Measurements from ENCODE around the gene AFF3.

The AFF3 gene

DNA sequence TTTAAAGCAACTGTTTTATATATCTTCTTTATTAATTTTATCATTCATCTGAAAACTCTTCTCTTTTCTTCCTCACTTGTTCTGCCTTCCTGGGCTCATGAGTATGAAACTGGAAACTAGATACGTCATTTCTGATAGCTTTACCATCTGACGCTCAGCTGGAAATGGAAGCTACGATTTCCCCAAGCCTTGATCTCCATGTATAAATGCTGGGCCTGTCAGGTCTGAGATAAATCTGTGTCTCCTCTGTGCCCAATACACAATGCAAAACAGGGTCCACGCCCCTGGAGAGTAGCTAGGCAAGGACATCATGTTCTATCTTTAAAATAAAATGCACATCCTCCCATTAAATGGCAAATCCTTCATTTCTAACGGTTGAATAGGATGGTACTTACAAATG lies 238.4 kb downstream of the AFF3 start:
- WGBS = 97% methylated on average over 3 of the region's 5 CpGs
- Histone ChIP-seq H3K9ac (ENCODE audit: low read length) (no peak overlapping the region), H3K23ac (ENCODE audit: low read length in 2 of 2) (no peak overlapping the region), H3K27me3 (ENCODE audit: control insufficient read depth in 1 of 2, insufficient read depth in 1 of 2, low read length in 2 of 2) (peaks cover 0 to 29% of the 10 kb centered on the region in 2 experiments), H4K91ac (ENCODE audit: low read length) (no peak overlapping the region), H3K4me3 (ENCODE audit: insufficient read depth in 1 of 2, low read depth in 1 of 2, low read length in 2 of 2) (no peak overlapping the region), H3K79me1 (replicated peaks; ENCODE audit: low read length, poor library complexity, severe bottlenecking) (peaks cover 38% of the 10 kb centered on the region), H2BK12ac (ENCODE audit: low read length in 2 of 2) (no peak overlapping the region), H2BK120ac (ENCODE audit: low read depth, low read length) (no peak overlapping the region), H3K4me1 (ENCODE audit: control insufficient read depth, insufficient read depth, low read depth, low read length) (no peaks in the 10 kb centered on the region), H3K4me2 (ENCODE audit: low read length, poor library complexity, severe bottlenecking) (no peak overlapping the region), H3K27ac (ENCODE audit: low read length, poor library complexity, severe bottlenecking) (no peak overlapping the region), H3K4ac (ENCODE audit: low read depth in 1 of 2, low read length in 2 of 2) (no peak overlapping the region), H2BK5ac (ENCODE audit: low read depth, low read length, poor library complexity, severe bottlenecking) (no peak overlapping the region), H2BK15ac (ENCODE audit: low read depth, poor library complexity, severe bottlenecking) (no peak overlapping the region), H2AFZ (ENCODE audit: low read depth, low read length) (no peak overlapping the region), H2AK5ac (ENCODE audit: low read length, severe bottlenecking) (no peak overlapping the region), H3K14ac (ENCODE audit: low read length in 2 of 2) (no peak overlapping the region), H3K9me3 (ENCODE audit: control insufficient read depth, low read length) (no peaks in the 10 kb centered on the region), H3K36me3 (ENCODE audit: control insufficient read depth in 1 of 2, insufficient read depth in 2 of 2, low read depth in 1 of 2, low read length in 2 of 2) (peaks cover 0 to 11% of the 10 kb centered on the region in 2 experiments), H3K18ac (ENCODE audit: low read depth in 1 of 2, low read length in 2 of 2) (no peak overlapping the region), H4K8ac (ENCODE audit: low read length) (no peak overlapping the region)
- no peak for DNase-seq

DNA sequence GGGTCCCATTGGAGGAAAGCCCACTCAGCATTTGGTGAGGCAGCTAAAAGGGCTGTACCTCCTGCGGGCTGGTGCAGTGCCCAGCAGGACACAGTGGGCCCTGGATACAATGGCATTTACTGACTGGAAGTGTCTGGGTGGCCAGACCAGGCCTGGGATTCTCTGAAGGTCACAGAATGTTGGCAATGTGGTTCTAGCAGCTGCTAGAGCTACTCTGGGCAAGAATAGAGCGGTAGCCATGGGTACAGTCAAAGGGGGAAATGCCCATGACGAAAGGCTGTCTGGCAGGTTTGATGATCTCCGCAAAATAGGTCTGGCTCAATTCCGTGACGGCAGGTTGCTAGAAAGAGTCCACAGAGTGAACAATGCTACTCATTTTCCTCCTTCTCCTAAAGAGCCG lies 241.8 kb downstream of the AFF3 start:
- Histone ChIP-seq H3K9ac (ENCODE audit: low read length) (no peak overlapping the region), H3K18ac (ENCODE audit: low read depth in 1 of 2, low read length in 2 of 2) (no peak overlapping the region), H2BK12ac (ENCODE audit: low read length in 2 of 2) (no peak overlapping the region), H2BK5ac (ENCODE audit: low read depth, low read length, poor library complexity, severe bottlenecking) (no peak overlapping the region), H2AFZ (ENCODE audit: low read depth, low read length) (no peak overlapping the region), H2AK5ac (ENCODE audit: low read length, severe bottlenecking) (no peak overlapping the region), H3K36me3 (ENCODE audit: control insufficient read depth in 1 of 2, insufficient read depth in 2 of 2, low read depth in 1 of 2, low read length in 2 of 2) (peaks cover 0 to 18% of the 10 kb centered on the region in 2 experiments), H3K14ac (ENCODE audit: low read length in 2 of 2) (no peak overlapping the region), H2BK15ac (ENCODE audit: low read depth, poor library complexity, severe bottlenecking) (no peak overlapping the region), H3K4me2 (ENCODE audit: low read length, poor library complexity, severe bottlenecking) (no peak overlapping the region), H4K91ac (ENCODE audit: low read length) (no peak overlapping the region), H3K27me3 (ENCODE audit: control insufficient read depth in 1 of 2, insufficient read depth in 1 of 2, low read length in 2 of 2) (peaks cover 0 to 26% of the 10 kb centered on the region in 2 experiments), H2BK120ac (ENCODE audit: low read depth, low read length) (no peak overlapping the region), H3K79me1 (replicated peaks; ENCODE audit: low read length, poor library complexity, severe bottlenecking) (peaks cover 41% of the 10 kb centered on the region), H3K9me3 (ENCODE audit: control insufficient read depth, low read length) (no peaks in the 10 kb centered on the region), H4K8ac (ENCODE audit: low read length) (no peak overlapping the region), H3K4me1 (ENCODE audit: control insufficient read depth, insufficient read depth, low read depth, low read length) (peaks cover 3% of the 10 kb centered on the region), H3K23ac (ENCODE audit: low read length in 2 of 2) (peak overlapping the region in 1 of 2 experiments; percentile 29), H3K27ac (ENCODE audit: low read length, poor library complexity, severe bottlenecking) (no peak overlapping the region), H3K4ac (ENCODE audit: low read depth in 1 of 2, low read length in 2 of 2) (no peak overlapping the region), H3K4me3 (ENCODE audit: insufficient read depth in 1 of 2, low read depth in 1 of 2, low read length in 2 of 2) (no peak overlapping the region)
- 96% methylated on average over 7 of the region's 7 CpGs for WGBS
- no peak for DNase-seq

DNA sequence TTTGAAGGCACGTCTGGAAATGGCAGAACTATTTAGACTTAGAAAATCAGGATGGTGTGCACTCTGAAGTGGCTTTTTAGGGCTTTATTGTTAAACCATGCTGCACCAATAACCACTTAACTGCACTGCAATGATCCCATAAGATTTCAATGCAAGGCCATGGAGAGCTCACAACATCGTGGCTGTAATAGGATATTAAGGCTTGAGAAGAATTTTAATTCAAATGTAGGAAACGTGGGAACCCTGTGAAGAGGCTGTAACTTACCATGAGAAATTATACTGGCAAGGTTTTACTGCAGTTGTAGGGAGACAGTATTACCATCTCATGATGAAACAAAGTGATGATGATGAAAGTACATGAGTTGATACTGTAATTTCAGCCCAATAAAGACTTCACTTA lies 242.5 kb downstream of the AFF3 start:
- Histone ChIP-seq H3K18ac (ENCODE audit: low read depth in 1 of 2, low read length in 2 of 2) (no peak overlapping the region), H3K4me3 (ENCODE audit: insufficient read depth in 1 of 2, low read depth in 1 of 2, low read length in 2 of 2) (no peak overlapping the region), H3K4ac (ENCODE audit: low read depth in 1 of 2, low read length in 2 of 2) (no peak overlapping the region), H4K91ac (ENCODE audit: low read length) (no peak overlapping the region), H3K14ac (ENCODE audit: low read length in 2 of 2) (no peak overlapping the region), H3K27me3 (ENCODE audit: control insufficient read depth in 1 of 2, insufficient read depth in 1 of 2, low read length in 2 of 2) (peaks cover 0 to 25% of the 10 kb centered on the region in 2 experiments), H2AFZ (ENCODE audit: low read depth, low read length) (no peak overlapping the region), H2AK5ac (ENCODE audit: low read length, severe bottlenecking) (no peak overlapping the region), H2BK15ac (ENCODE audit: low read depth, poor library complexity, severe bottlenecking) (no peak overlapping the region), H3K9me3 (ENCODE audit: control insufficient read depth, low read length) (no peaks in the 10 kb centered on the region), H3K36me3 (ENCODE audit: control insufficient read depth in 1 of 2, insufficient read depth in 2 of 2, low read depth in 1 of 2, low read length in 2 of 2) (peaks cover 0 to 15% of the 10 kb centered on the region in 2 experiments), H2BK12ac (ENCODE audit: low read length in 2 of 2) (no peak overlapping the region), H2BK120ac (ENCODE audit: low read depth, low read length) (no peak overlapping the region), H2BK5ac (ENCODE audit: low read depth, low read length, poor library complexity, severe bottlenecking) (no peak overlapping the region), H3K4me2 (ENCODE audit: low read length, poor library complexity, severe bottlenecking) (no peak overlapping the region), H3K23ac (ENCODE audit: low read length in 2 of 2) (no peak overlapping the region), H3K27ac (ENCODE audit: low read length, poor library complexity, severe bottlenecking) (no peak overlapping the region), H3K4me1 (ENCODE audit: control insufficient read depth, insufficient read depth, low read depth, low read length) (peaks cover 3% of the 10 kb centered on the region), H3K9ac (ENCODE audit: low read length) (no peak overlapping the region), H3K79me1 (replicated peaks; ENCODE audit: low read length, poor library complexity, severe bottlenecking) (peaks cover 41% of the 10 kb centered on the region), H4K8ac (ENCODE audit: low read length) (no peak overlapping the region)
- WGBS = 80% methylated on average over 3 of the region's 3 CpGs
- DNase-seq = no peak

DNA sequence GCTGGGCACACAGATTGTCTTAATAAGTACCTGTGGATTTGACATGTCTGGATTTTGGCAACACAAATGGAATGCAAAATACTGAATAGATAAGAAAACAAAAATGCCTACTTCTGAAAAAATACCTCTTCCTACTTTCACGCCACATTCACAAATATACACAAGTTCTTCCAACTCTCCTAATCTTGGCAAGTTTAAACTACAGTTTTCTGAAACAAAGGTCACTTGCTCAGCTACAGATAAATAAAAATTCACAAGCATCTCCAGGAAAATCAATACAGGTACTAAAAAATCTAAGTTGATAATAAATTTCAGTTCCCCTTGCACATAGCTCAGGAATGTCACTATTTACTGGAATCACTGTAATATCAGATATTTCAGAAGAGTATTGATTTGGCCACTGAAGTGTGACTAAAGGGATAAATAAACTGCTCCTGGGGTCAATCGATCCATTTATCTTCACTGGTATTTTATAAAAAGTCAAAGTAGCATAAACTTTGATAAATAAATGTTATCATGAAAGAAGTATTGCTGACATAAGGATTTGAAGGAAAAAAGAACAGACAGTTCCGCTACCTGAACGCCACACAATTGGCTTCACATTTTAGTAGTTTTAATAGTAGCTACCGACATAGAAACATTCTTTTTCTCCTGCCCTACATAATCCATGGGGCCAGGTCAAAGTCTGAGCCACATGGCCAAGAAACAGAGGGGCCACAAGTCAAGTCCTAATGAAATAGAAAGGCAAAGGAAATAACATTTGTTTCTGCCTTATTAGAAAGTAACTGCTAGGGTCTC lies 243.1 kb downstream of the AFF3 start:
- Histone ChIP-seq H2BK12ac (ENCODE audit: low read length in 2 of 2) (no peak overlapping the region), H3K18ac (ENCODE audit: low read depth in 1 of 2, low read length in 2 of 2) (no peak overlapping the region), H4K91ac (ENCODE audit: low read length) (no peak overlapping the region), H3K27me3 (ENCODE audit: control insufficient read depth in 1 of 2, insufficient read depth in 1 of 2, low read length in 2 of 2) (peaks cover 0 to 22% of the 10 kb centered on the region in 2 experiments), H2AK5ac (ENCODE audit: low read length, severe bottlenecking) (no peak overlapping the region), H3K23ac (ENCODE audit: low read length in 2 of 2) (no peak overlapping the region), H3K14ac (ENCODE audit: low read length in 2 of 2) (no peak overlapping the region), H4K8ac (ENCODE audit: low read length) (no peak overlapping the region), H3K79me1 (replicated peaks; ENCODE audit: low read length, poor library complexity, severe bottlenecking) (peaks cover 37% of the 10 kb centered on the region), H2AFZ (ENCODE audit: low read depth, low read length) (no peak overlapping the region), H2BK120ac (ENCODE audit: low read depth, low read length) (no peak overlapping the region), H3K9me3 (ENCODE audit: control insufficient read depth, low read length) (no peaks in the 10 kb centered on the region), H2BK5ac (ENCODE audit: low read depth, low read length, poor library complexity, severe bottlenecking) (no peak overlapping the region), H3K27ac (ENCODE audit: low read length, poor library complexity, severe bottlenecking) (no peak overlapping the region), H3K4me2 (ENCODE audit: low read length, poor library complexity, severe bottlenecking) (no peak overlapping the region), H3K36me3 (ENCODE audit: control insufficient read depth in 1 of 2, insufficient read depth in 2 of 2, low read depth in 1 of 2, low read length in 2 of 2) (peaks cover 0 to 13% of the 10 kb centered on the region in 2 experiments), H3K9ac (ENCODE audit: low read length) (no peak overlapping the region), H2BK15ac (ENCODE audit: low read depth, poor library complexity, severe bottlenecking) (no peak overlapping the region), H3K4ac (ENCODE audit: low read depth in 1 of 2, low read length in 2 of 2) (no peak overlapping the region), H3K4me3 (ENCODE audit: insufficient read depth in 1 of 2, low read depth in 1 of 2, low read length in 2 of 2) (no peak overlapping the region), H3K4me1 (ENCODE audit: control insufficient read depth, insufficient read depth, low read depth, low read length) (peaks cover 3% of the 10 kb centered on the region)
- WGBS = 100% methylated on average over 2 of the region's 5 CpGs
- DNase-seq = no peak

Measured in mesenchymal stem cell (in vitro differentiated cells and primary cell).